HG02973 (cell line): ENCODE data around the gene GPN2.

Experiments
- ATAC-seq: cut with Tn5 transposase; IDR thresholded peaks from one replicate; pipeline ENCODE4 v1.9.1; 2021; ENCODE audit warnings: moderate library complexity; ENCODE audit not compliant: unreplicated experiment

The GPN2 gene

DNA sequence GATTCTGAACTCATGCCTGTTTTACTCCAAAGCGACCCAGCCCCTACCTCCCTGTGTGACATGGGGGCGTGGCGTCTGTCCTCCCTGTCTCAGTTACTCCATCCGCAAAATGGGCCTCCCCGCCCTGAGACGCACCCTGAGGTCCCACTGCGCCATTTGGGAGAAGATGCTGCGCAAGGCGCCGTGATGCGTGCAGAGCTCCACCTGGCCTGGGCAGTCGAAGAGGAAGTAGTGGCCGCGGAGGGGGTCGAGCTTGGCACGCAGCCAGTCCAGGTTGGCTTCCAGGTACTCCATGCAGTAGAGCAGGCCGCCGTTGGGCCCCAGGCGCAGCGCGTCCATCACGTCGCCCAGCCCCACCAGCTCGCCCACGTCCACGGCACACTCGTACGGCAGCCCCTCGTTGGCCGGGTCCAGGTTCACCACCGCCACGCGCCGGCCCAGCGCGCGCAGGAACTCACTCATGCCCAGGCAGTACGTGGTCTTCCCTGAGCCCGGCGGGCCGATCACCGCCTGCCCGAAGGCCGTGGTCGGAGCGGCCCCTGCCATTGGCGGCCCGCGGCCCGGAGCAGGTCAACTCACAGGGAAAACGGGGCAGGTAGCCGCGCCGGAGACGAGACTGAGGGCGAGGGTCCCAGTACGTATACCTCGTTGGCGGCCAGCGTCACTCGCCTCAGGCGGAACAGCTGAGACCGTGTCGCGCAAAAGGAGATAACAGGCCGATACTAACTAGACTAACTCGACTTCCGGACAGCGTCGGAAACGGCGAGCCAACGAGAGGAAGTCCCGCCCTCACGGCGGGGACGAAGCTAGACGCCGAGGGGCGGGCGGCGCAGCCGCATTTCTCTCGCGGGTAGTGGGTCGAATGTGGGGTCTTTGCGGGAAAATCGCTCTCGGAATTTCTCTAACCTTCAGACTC is at the start of gene GPN2:
Gene GPN2, minus strand, starts transcription at position 733 of the 916 bp plus-strand sequence. Its CDS starts 187 bp downstream, at position 546.
- ATAC-seq, result peak; percentile 78

GRCh38 chr1:26938659-26939025 is 48.6 kb upstream of the GPN2 start:
- ATAC-seq, result no peak

DNA sequence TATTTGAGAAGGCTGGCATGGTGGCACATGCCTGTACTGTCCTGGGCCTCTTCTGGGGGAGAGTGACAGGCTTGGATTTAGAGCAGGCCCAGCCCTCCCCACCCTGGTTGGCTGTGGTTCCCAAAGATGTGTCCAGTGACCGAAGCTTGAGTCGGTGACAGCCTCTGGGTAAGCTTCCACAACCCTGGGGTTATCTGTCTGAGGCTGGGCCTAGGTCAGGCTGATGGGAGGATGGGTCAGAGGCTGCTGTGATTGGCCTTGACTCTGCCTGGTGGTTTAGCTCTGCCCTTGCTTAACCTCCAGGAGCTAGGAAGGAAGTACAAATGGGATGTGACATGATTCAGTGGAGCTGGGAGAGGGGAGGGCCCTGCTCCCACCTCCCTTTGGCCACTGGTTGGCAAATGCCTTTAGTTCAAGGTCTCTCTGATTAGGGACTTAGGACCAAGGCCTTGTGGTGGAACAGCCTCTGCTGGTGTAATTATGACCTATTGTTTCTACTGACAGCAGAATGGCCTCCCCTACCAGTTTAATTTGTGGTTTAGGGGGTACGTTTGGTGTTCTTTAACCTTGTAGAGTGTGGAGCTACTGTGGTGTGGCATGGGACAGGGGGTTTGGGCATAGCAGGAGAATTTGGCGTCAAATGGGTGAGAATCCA is 48.0 kb upstream of the GPN2 start:
- no peak for ATAC-seq

DNA sequence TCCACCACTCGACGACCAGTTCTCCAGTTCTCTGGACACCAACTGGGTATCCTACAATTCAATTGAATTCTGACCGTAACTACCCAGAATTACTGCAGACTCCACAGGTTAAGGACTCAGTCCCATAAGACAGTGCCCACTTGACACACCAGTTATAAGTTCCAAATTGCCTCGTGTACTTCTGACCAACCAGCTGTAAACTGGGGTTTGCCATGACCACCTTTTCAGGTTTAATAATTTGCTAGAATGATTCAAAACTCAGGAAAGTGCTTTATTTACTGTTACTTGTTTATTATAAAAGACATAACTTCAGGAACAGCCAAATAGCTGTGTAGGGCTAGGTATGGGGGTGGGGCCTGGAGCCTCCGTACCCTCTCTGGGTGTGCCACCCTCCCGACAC is 46.7 kb upstream of the GPN2 start:
- ATAC-seq, result no peak

- ATAC-seq, result no peak
These were observed 42.4 kb upstream of the GPN2 start for GRCh38 chr1:26932531-26932930.

DNA sequence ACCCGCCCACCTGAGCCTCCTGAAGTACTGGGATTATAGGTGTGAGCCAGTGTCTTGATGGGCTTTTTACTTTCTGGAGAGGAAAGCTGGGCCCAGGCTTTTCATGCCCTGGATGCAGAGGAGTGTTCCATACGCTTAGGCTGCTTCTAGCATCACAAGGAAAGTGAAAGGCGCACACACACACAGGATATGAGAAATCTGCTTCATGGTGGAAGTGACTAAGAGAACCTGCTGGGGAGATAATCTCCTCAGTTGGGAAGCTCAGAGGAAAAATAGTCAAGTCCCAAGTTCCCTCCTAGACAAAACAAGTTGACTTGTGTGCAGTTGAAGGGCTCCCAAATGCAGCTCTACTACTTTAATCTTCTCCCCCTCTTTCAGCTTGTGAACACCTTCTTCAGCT is 33.6 kb upstream of the GPN2 start:
- ATAC-seq, result no peak

GRCh38 chr1:26922901-26923300 is 32.8 kb upstream of the GPN2 start:
- no peak for ATAC-seq

DNA sequence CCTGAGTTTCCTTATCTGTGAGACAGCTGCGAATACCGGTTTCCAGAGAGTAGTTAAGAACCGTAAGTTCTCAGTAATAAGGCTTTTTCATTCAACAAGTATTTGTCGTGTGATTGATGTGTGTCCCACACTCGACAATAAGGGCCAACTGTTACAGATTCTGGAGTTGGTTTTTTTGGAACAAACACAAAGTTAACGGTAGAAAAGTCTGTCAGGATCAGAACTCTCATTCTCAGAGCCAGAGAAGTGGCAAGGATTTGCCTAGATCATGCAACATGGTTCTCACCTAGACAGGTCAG is 32.3 kb upstream of the GPN2 start:
- ATAC-seq, result no peak

DNA sequence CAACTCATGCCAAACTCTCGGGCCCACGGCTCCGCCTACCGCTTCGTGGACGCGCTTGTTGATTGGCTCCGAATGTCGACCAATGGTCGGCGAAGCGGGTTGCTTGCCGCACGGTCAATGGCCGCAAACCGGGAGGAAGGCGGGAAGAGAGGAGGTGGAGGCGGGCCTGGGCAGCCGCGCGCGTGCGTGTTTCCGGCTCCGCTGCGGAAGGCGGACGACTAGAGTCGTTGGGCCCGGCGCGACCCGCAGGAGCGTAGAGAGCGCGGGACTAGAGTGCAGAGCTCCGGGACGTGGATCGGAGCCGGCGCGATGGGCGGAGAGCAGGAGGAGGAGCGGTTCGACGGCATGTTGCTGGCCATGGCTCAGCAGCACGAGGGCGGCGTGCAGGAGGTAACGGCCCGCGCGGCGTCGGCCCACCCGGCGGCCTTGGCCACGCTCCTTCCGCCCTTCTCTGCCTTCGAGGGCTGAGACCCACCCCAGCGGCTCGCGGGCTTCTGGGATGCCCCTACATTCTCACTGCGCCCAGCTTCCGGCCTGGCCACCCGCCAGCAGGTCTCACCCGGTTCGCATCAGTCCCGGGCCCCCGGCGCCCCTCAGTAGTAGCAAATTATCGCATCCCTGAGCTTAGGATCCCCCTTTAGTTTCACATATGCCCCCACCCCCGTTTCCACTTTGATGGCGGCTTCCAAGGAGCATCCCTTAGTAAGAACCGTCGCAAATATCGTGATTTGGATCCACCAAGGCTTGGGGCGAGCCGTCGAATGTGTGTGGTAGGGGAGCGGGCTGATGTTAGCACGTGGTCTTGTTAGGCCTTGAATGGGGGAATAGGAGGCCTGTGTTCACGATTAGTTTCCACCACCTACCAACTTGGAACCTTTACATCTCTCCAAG is 31.7 kb upstream of the GPN2 start, which contains the start of gene NUDC:
Gene NUDC, plus strand, starts transcription at position 204 of the 891 bp plus-strand sequence. Its CDS starts 106 bp downstream, at position 310.
- ATAC-seq, result peak; percentile 94

GRCh38 chr1:26921126-26921539 is 31.1 kb upstream of the GPN2 start:
- peak; percentile 19 for ATAC-seq

- ATAC-seq, result no peak
These were observed 25.2 kb upstream of the GPN2 start for GRCh38 chr1:26915204-26915842.

DNA sequence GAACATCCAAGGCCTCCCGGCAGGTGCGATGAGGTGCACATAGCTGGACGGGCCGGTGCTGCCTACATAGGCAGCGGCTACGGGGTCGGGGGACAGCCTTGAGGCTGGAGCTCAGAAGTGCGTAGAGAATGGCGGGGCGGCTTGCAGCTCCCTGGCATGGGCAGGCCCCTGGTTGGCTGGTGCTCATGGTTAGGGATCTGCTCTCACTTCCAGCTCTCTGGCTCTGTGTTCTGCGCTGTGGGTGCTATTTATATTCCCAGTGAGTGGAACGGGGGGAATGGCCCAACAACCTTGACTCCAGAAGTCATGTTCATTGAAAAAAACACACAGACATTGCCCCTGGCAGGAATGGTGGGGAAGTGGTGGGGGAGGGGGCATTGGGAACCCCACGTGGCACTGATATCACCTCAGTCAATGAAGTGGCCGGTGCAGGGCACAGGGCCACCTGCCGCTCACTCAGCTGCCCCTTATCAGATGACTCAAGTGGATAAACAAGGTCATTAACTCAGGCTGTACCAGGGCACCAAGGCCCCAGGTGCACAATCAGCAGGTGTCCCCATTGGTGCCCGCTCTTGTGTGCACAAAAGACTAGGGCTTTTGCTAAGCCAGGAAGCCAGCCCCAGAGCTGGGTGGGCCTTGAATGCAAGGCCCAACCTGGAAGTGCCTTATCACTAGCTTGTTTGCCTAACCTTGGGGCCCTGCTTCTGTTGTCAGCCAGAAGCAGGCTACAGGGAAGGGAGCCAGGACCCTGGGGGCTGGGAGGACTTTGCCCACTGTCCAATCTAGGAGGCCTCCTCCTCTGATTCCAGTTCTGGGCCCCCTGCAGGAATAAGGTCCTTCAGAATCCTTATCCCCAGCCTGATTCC is 23.9 kb upstream of the GPN2 start, which contains the start of gene NR0B2:
Gene NR0B2, minus strand, starts transcription at position 222 of the 866 bp plus-strand sequence. Its CDS starts 35 bp downstream, at position 187.
- no peak for ATAC-seq

- no peak for ATAC-seq
These were observed 23.3 kb upstream of the GPN2 start for GRCh38 chr1:26913389-26913753.

GRCh38 chr1:26912147-26912490 is 22.0 kb upstream of the GPN2 start:
- ATAC-seq, result no peak

- no peak for ATAC-seq
These were observed 21.5 kb upstream of the GPN2 start for GRCh38 chr1:26911399-26912146.

- ATAC-seq, result no peak
These were observed 20.5 kb upstream of the GPN2 start for GRCh38 chr1:26910343-26911160.

GRCh38 chr1:26909951-26910342 is 19.9 kb upstream of the GPN2 start:
- ATAC-seq, result no peak
